ENCODE measurements around the gene MAB21L4. TPM values are rescaled to one million over a fixed set of nuclear protein-coding genes. Genes with fewer than 3 reads are reported as not detected.

The MAB21L4 gene
- total and polyA plus RNA-seq, 2 of the 8 experiments (the other 6 are each of a cell fraction or from before 2014, with no cell fraction given), result 0.11 TPM; not detected in 1

DNA sequence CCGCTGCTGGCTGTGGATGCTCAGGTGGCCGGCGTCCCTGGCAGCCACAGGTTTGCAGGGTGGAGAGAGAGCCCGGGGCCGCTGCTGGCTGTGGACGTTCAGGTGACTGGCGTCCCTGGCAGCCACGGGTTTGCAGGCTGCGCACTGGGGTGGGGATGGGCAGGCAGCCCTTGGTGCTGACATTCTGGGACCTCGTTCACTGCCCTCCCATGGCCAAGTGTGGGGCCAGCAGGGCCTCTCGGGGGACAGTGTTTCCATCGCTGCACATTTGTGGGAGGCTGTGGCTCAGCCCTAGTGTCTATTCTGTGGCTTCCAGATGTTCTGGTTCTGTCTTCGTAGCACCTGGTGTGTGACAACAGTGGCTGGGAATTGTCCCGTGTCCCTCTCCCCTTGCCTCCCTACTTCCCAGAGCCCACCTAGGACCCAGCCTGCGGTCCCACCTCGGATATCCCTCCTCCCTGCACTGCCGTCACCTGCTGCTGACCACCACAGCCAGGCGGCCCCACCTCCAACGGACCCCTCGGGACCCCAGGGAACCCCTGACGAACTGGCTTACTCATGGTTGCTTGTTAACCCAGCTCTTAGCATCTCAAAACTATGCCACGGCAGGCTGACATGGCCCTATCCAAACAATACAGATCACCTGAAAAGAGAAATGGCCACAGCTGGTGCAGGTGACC lies 11.1 kb upstream of the MAB21L4 start (continued):
- TF ChIP-seq RNF2 (IDR thresholded peaks at IDR 0.05; ENCODE audit: borderline replicate concordance, low read depth, low read length, missing control alignments, poor library complexity, severe bottlenecking), result no peak

Measured in H1 (cell line).